Fibroblast of skin of scalp (primary cell): ENCODE results near the gene FAM9A. TPM values are rescaled to one million over a fixed set of nuclear protein-coding genes. Genes with fewer than 3 reads are reported as not detected.

Experiments
- DNase-seq: peaks from one replicate; pipeline ENCODE4 v3.0.0-alpha.2; 2013
- polyA plus RNA-seq, 2 experiments: library from polyadenylated mRNA; unstranded; fragments of 120-200 nt; gene quantifications; one replicate each; pipeline ENCODE4 v1.2.1, GENCODE V29; 2013; ENCODE audit not compliant: insufficient read length in 2 of 2

FAM9A gene
- polyA plus RNA-seq (2013, experiment 1 of 2; ENCODE audit: insufficient read length) = not detected
- polyA plus RNA-seq (2013, experiment 2 of 2; ENCODE audit: insufficient read length) = not detected

GRCh38 chrX:8801041-8801599 lies at the start of gene FAM9A:
Gene FAM9A (minus strand): TSS chrX:8801383. CDS start chrX:8800171, 1,212 bp downstream.
- no peak for DNase-seq

- DNase-seq = no peak
Observed at GRCh38 chrX:8850478-8850877, 49.3 kb upstream of the FAM9A start.

GRCh38 chrX:8849945-8850344 lies 48.8 kb upstream of the FAM9A start:
- DNase-seq = no peak

- DNase-seq = no peak
Observed at GRCh38 chrX:8849458-8849857, 48.3 kb upstream of the FAM9A start.

GRCh38 chrX:8848911-8849310 lies 47.7 kb upstream of the FAM9A start:
- DNase-seq = peak; percentile 15

- DNase-seq = no peak
Observed at GRCh38 chrX:8848441-8848840, 47.3 kb upstream of the FAM9A start.

GRCh38 chrX:8847360-8847759 lies 46.2 kb upstream of the FAM9A start:
- DNase-seq = no peak

- DNase-seq = no peak
Observed at GRCh38 chrX:8846266-8846665, 45.1 kb upstream of the FAM9A start.

GRCh38 chrX:8845469-8845868 lies 44.3 kb upstream of the FAM9A start:
- DNase-seq = no peak

GRCh38 chrX:8845060-8845459 lies 43.9 kb upstream of the FAM9A start:
- peak; percentile 27 for DNase-seq

- DNase-seq = no peak
Observed at GRCh38 chrX:8844157-8844556, 43.0 kb upstream of the FAM9A start.

- no peak for DNase-seq
Observed at GRCh38 chrX:8841911-8842310, 40.7 kb upstream of the FAM9A start.

GRCh38 chrX:8834392-8834791 lies 33.2 kb upstream of the FAM9A start:
- no peak for DNase-seq

GRCh38 chrX:8832582-8833378 lies 31.6 kb upstream of the FAM9A start:
- no peak for DNase-seq

- DNase-seq = no peak
Observed at GRCh38 chrX:8823698-8824097, 22.5 kb upstream of the FAM9A start.

GRCh38 chrX:8822002-8822401 lies 20.8 kb upstream of the FAM9A start:
- DNase-seq = no peak

- DNase-seq = peak; percentile 7
Observed at GRCh38 chrX:8820910-8821527, 19.8 kb upstream of the FAM9A start.

- DNase-seq = peak; percentile 37
Observed at GRCh38 chrX:8815460-8816065, 14.4 kb upstream of the FAM9A start.

GRCh38 chrX:8813036-8813435 lies 11.9 kb upstream of the FAM9A start:
- DNase-seq = no peak

GRCh38 chrX:8811611-8812010 lies 10.4 kb upstream of the FAM9A start:
- DNase-seq = no peak

GRCh38 chrX:8808661-8809060 lies 7.5 kb upstream of the FAM9A start:
- DNase-seq = no peak

GRCh38 chrX:8805974-8806373 lies 4.8 kb upstream of the FAM9A start:
- no peak for DNase-seq

- no peak for DNase-seq
Observed at GRCh38 chrX:8805046-8805445, 3.9 kb upstream of the FAM9A start.
